WTC11 (cell line): ENCODE results near the gene SETD3. TPM values are rescaled to one million over a fixed set of nuclear protein-coding genes. Genes with fewer than 3 reads are reported as not detected.

ENCODE experiments used
- ATAC-seq: fragments of 200-7000 bp; cut with Tn5 transposase; 2 replicates; pipeline ENCODE4 v1.10.0; 2021; ENCODE audit warnings: mild to moderate bottlenecking, moderate library complexity
- CTCF ChIA-PET: fragments of 300-600 bp; sonication (Branson Sonifier 250); formaldehyde crosslinking; loops from one replicate; lab custom pipeline; 2021; ENCODE audit warnings: antibody characterized with exemption; lab: Charles Lee
- POLR2A ChIA-PET: fragments of 350-600 bp; sonication (Branson Sonifier 250); formaldehyde crosslinking; loops from one replicate; lab custom pipeline; 2021; ENCODE audit warnings: antibody characterized with exemption; lab: Charles Lee
- DNase-seq: peaks from one replicate; pipeline ENCODE4 v3.0.0; 2021; ENCODE audit warnings: low spot score
- H3K27ac Mint-ChIP-seq: 2 replicates; pipeline ENCODE4 v1.8.0; 2021; ENCODE audit warnings: mixed read lengths
- H3K27me3 Mint-ChIP-seq: 2 replicates; pipeline ENCODE4 v1.8.0; 2021; ENCODE audit warnings: low read depth, mild to moderate bottlenecking, moderate library complexity, mixed read lengths
- H3K36me3 Mint-ChIP-seq: 2 replicates; pipeline ENCODE4 v1.8.0; 2021; ENCODE audit warnings: mixed read lengths
- H3K4me1 Mint-ChIP-seq: 2 replicates; pipeline ENCODE4 v1.8.0; 2022; ENCODE audit warnings: mixed read lengths
- H3K4me3 Mint-ChIP-seq: 2 replicates; pipeline ENCODE4 v1.8.0; 2021; ENCODE audit warnings: mild to moderate bottlenecking, moderate library complexity, mixed read lengths
- H3K9me3 Mint-ChIP-seq: 2 replicates; pipeline ENCODE4 v1.8.0; 2021; ENCODE audit warnings: mixed read lengths
- FOXJ3 ChIP-seq: sonication (generic); formaldehyde crosslinking; IDR thresholded peaks from 2 replicates; pipeline ENCODE4 v1.9.0; 2021; ENCODE audit warnings: missing genetic modification reagents, mild to moderate bottlenecking, borderline replicate concordance
- GRHL2 ChIP-seq: fragments of 250-450 bp; sonication (Bioruptor Pico); IDR thresholded peaks from 2 replicates; pipeline ENCODE4 v1.8.0; 2022; ENCODE audit warnings: mild to moderate bottlenecking, moderate library complexity; ENCODE audit not compliant: insufficient replicate concordance, severe bottlenecking
- MYBL2 ChIP-seq: sonication (generic); formaldehyde crosslinking; IDR thresholded peaks from 2 replicates; pipeline ENCODE4 v1.8.1; 2023; ENCODE audit warnings: mild to moderate bottlenecking, moderate library complexity, missing genetic modification reagents
- NFATC4 ChIP-seq: fragments of 250-450 bp; sonication (Bioruptor Pico); IDR thresholded peaks from 2 replicates; pipeline ENCODE4 v1.9.0; 2021; ENCODE audit warnings: mild to moderate bottlenecking
- SMAD3 ChIP-seq: sonication (generic); formaldehyde crosslinking; IDR thresholded peaks from 2 replicates; pipeline ENCODE4 v1.8.0; 2022; ENCODE audit warnings: missing genetic modification reagents, mild to moderate bottlenecking, borderline replicate concordance
- USF1 ChIP-seq: sonication (generic); formaldehyde crosslinking; IDR thresholded peaks from 2 replicates; pipeline ENCODE4 v1.8.0; 2022; ENCODE audit warnings: mild to moderate bottlenecking, missing genetic modification reagents
- ZNF121 ChIP-seq: sonication (generic); formaldehyde crosslinking; IDR thresholded peaks from 2 replicates; pipeline ENCODE4 v1.8.0; 2023; ENCODE audit warnings: missing genetic modification reagents
- ZNF396 ChIP-seq: fragments of 250-450 bp; sonication (Bioruptor Pico); IDR thresholded peaks from 2 replicates; pipeline ENCODE4 v1.8.0; 2021; ENCODE audit warnings: mild to moderate bottlenecking, moderate library complexity, borderline replicate concordance
- total RNA-seq: library from RNA; stranded (reverse); gene quantifications from 3 replicates; pipeline ENCODE4 v1.2.3, GENCODE V29; 2021
- TF ChIP-seq, protein P1 (sequence below): sonication (generic); formaldehyde crosslinking; IDR thresholded peaks from 2 replicates; pipeline ENCODE4 v1.8.0; 2022; ENCODE audit warnings: missing genetic modification reagents
- TF ChIP-seq, protein P2 (sequence below): sonication (generic); formaldehyde crosslinking; IDR thresholded peaks from 2 replicates; pipeline ENCODE4 v1.8.1; 2023; ENCODE audit warnings: mild to moderate bottlenecking, missing genetic modification reagents, moderate library complexity
- TF ChIP-seq, protein P3 (sequence below): sonication (generic); formaldehyde crosslinking; IDR thresholded peaks from 2 replicates; pipeline ENCODE4 v1.8.1; 2023; ENCODE audit warnings: mild to moderate bottlenecking, moderate library complexity, missing genetic modification reagents
- TF ChIP-seq, protein P4 (sequence below): fragments of 200-600 bp; IDR thresholded peaks from 2 replicates; pipeline ENCODE4 v1.8.0; 2022; ENCODE audit warnings: antibody characterized with exemption
- TF ChIP-seq, protein P5 (sequence below): sonication (generic); formaldehyde crosslinking; IDR thresholded peaks from 2 replicates; pipeline ENCODE4 v1.8.1; 2022; ENCODE audit warnings: low read depth, missing genetic modification reagents, borderline replicate concordance

SETD3 gene
- total RNA-seq, 1 experiment from 2014 or later: 53.1 TPM

- Mint-ChIP-seq H3K4me1 (peaks cover 4% of the 10 kb centered on the region; the same call in 1 of the 2 replicates), H3K27me3 (no peaks in the 10 kb centered on the region), H3K27ac (no peak overlapping the region), H3K9me3 (no peaks in the 10 kb centered on the region), H3K36me3 (no peaks in the 10 kb centered on the region), H3K4me3 (no peak overlapping the region)
- DNase-seq (no peak), ATAC-seq (no peak)
- CTCF ChIA-PET: interaction anchor here (2.1 kb wide), 1 partner anchor 39 kb away, joined by 9 read pairs; no protein-coding TSS in a partner anchor
- POLR2A ChIA-PET: no interaction called here
- TF ChIP-seq SMAD3 (no peak), MYBL2 (no peak), ZNF121 (CRISPR knock-in tag) (no peak), USF1 (CRISPR knock-in tag) (no peak), FOXJ3 (CRISPR knock-in tag) (no peak), ZNF396 (CRISPR knock-in tag) (no peak), GRHL2 (no peak), NFATC4 (CRISPR knock-in tag) (no peak)
- TF ChIP-seq, protein P1, sequence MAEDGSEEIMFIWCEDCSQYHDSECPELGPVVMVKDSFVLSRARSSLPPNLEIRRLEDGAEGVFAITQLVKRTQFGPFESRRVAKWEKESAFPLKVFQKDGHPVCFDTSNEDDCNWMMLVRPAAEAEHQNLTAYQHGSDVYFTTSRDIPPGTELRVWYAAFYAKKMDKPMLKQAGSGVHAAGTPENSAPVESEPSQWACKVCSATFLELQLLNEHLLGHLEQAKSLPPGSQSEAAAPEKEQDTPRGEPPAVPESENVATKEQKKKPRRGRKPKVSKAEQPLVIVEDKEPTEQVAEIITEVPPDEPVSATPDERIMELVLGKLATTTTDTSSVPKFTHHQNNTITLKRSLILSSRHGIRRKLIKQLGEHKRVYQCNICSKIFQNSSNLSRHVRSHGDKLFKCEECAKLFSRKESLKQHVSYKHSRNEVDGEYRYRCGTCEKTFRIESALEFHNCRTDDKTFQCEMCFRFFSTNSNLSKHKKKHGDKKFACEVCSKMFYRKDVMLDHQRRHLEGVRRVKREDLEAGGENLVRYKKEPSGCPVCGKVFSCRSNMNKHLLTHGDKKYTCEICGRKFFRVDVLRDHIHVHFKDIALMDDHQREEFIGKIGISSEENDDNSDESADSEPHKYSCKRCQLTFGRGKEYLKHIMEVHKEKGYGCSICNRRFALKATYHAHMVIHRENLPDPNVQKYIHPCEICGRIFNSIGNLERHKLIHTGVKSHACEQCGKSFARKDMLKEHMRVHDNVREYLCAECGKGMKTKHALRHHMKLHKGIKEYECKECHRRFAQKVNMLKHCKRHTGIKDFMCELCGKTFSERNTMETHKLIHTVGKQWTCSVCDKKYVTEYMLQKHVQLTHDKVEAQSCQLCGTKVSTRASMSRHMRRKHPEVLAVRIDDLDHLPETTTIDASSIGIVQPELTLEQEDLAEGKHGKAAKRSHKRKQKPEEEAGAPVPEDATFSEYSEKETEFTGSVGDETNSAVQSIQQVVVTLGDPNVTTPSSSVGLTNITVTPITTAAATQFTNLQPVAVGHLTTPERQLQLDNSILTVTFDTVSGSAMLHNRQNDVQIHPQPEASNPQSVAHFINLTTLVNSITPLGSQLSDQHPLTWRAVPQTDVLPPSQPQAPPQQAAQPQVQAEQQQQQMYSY (CRISPR knock-in tag): no peak
- TF ChIP-seq, protein P2, sequence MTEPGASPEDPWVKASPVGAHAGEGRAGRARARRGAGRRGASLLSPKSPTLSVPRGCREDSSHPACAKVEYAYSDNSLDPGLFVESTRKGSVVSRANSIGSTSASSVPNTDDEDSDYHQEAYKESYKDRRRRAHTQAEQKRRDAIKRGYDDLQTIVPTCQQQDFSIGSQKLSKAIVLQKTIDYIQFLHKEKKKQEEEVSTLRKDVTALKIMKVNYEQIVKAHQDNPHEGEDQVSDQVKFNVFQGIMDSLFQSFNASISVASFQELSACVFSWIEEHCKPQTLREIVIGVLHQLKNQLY (CRISPR knock-in tag): no peak
- TF ChIP-seq, protein P3, sequence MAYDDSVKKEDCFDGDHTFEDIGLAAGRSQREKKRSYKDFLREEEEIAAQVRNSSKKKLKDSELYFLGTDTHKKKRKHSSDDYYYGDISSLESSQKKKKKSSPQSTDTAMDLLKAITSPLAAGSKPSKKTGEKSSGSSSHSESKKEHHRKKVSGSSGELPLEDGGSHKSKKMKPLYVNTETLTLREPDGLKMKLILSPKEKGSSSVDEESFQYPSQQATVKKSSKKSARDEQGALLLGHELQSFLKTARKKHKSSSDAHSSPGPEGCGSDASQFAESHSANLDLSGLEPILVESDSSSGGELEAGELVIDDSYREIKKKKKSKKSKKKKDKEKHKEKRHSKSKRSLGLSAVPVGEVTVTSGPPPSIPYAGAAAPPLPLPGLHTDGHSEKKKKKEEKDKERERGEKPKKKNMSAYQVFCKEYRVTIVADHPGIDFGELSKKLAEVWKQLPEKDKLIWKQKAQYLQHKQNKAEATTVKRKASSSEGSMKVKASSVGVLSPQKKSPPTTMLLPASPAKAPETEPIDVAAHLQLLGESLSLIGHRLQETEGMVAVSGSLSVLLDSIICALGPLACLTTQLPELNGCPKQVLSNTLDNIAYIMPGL (CRISPR knock-in tag): no peak
- TF ChIP-seq, protein P4, sequence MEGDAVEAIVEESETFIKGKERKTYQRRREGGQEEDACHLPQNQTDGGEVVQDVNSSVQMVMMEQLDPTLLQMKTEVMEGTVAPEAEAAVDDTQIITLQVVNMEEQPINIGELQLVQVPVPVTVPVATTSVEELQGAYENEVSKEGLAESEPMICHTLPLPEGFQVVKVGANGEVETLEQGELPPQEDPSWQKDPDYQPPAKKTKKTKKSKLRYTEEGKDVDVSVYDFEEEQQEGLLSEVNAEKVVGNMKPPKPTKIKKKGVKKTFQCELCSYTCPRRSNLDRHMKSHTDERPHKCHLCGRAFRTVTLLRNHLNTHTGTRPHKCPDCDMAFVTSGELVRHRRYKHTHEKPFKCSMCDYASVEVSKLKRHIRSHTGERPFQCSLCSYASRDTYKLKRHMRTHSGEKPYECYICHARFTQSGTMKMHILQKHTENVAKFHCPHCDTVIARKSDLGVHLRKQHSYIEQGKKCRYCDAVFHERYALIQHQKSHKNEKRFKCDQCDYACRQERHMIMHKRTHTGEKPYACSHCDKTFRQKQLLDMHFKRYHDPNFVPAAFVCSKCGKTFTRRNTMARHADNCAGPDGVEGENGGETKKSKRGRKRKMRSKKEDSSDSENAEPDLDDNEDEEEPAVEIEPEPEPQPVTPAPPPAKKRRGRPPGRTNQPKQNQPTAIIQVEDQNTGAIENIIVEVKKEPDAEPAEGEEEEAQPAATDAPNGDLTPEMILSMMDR: no peak
- TF ChIP-seq, protein P5, sequence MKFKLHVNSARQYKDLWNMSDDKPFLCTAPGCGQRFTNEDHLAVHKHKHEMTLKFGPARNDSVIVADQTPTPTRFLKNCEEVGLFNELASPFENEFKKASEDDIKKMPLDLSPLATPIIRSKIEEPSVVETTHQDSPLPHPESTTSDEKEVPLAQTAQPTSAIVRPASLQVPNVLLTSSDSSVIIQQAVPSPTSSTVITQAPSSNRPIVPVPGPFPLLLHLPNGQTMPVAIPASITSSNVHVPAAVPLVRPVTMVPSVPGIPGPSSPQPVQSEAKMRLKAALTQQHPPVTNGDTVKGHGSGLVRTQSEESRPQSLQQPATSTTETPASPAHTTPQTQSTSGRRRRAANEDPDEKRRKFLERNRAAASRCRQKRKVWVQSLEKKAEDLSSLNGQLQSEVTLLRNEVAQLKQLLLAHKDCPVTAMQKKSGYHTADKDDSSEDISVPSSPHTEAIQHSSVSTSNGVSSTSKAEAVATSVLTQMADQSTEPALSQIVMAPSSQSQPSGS (CRISPR knock-in tag): no peak
Measured at GRCh38 chr14:99349721-99350495, 130.8 kb downstream of the SETD3 start.
